Naive B cell (primary cell): Measurements from ENCODE around the gene SPOUT1. TPM values are rescaled to one million over a fixed set of nuclear protein-coding genes. Genes with fewer than 3 reads are reported as not detected.
"Not testable (repeated sequence)": the region's sequence is repeated elsewhere in the genome, so short reads cannot be mapped to it uniquely, and the experiment has no call there.

Source experiments
- ATAC-seq, 2 donors: fragments of 150-1000 bp; cut with Tn5 transposase; 2 replicates each; pipeline ENCODE4 v1.10.0; 2021; ENCODE audit warnings: low read depth in 2 of 2, mild to moderate bottlenecking in 2 of 2, moderate library complexity in 2 of 2
- DNase-seq: peaks from one replicate; pipeline ENCODE4 v3.0.0; 2022
- H3K27ac Mint-ChIP-seq, 6 donors: one replicate each; pipeline ENCODE4 v1.8.0; 2020 to 2022; ENCODE audit warnings: mild to moderate bottlenecking in 6 of 6, mixed read lengths in 6 of 6, moderate library complexity in 5 of 6, inconsistent platforms in 2 of 6
- H3K27me3 Mint-ChIP-seq, 3 donors: one replicate each; pipeline ENCODE4 v1.8.0; 2021 to 2022; ENCODE audit warnings: mixed read lengths in 3 of 3, mild to moderate bottlenecking in 1 of 3
- H3K36me3 Mint-ChIP-seq, 2 donors: one replicate each; pipeline ENCODE4 v1.8.0; 2020 to 2022; ENCODE audit warnings: mixed read lengths in 2 of 2, inconsistent platforms in 1 of 2, mild to moderate bottlenecking in 1 of 2
- H3K4me1 Mint-ChIP-seq, 3 donors: one replicate each; pipeline ENCODE4 v1.8.0; 2020 to 2022; ENCODE audit warnings: mixed read lengths in 3 of 3, inconsistent platforms in 1 of 3, mild to moderate bottlenecking in 1 of 3, moderate library complexity in 1 of 3
- H3K4me3 Mint-ChIP-seq, 8 donors: one replicate each; pipeline ENCODE4 v1.8.0; 2020 to 2022; ENCODE audit warnings: mild to moderate bottlenecking in 8 of 8, mixed read lengths in 8 of 8, moderate library complexity in 8 of 8, inconsistent platforms in 2 of 8
- H3K9me3 Mint-ChIP-seq, 7 donors: one replicate each; pipeline ENCODE4 v1.8.0; 2020 to 2022; ENCODE audit warnings: mixed read lengths in 7 of 7, mild to moderate bottlenecking in 5 of 7, inconsistent platforms in 2 of 7, moderate library complexity in 1 of 7
- polyA plus RNA-seq, 6 donors: library from polyadenylated mRNA; unstranded; fragments of 300-500 nt; fragmentation: Illumina TruSeq; gene quantifications; one replicate each; pipeline ENCODE4 v1.2.3, GENCODE V29; 2021; ENCODE audit warnings: low read depth in 6 of 6

SPOUT1 gene
- polyA plus RNA-seq, 6 donors from 2014 or later, result 38.6 to 60.4 (median 52.5) TPM

- H3K27ac Mint-ChIP-seq, result no peak overlapping the region
- no peaks in the 10 kb centered on the region for H3K27me3 Mint-ChIP-seq
- H3K36me3 Mint-ChIP-seq, result no peaks in the 10 kb centered on the region
- H3K4me3 Mint-ChIP-seq, result no peak overlapping the region
- no peak for ATAC-seq
- no peak for DNase-seq
- H3K4me1 Mint-ChIP-seq, result no peaks in the 10 kb centered on the region
- H3K9me3 Mint-ChIP-seq, result no peaks in the 10 kb centered on the region
These were observed 18.7 kb downstream of the SPOUT1 start for GRCh38 chr9:128810873-128811272.

- no peaks in the 10 kb centered on the region for H3K27me3 Mint-ChIP-seq
- no peaks in the 10 kb centered on the region for H3K9me3 Mint-ChIP-seq
- DNase-seq (no peak), ATAC-seq (no peak)
- no peak overlapping the region for H3K4me3 Mint-ChIP-seq
- peak overlapping the region in 1 of 6 donors; percentile 53 for H3K27ac Mint-ChIP-seq
- no peaks in the 10 kb centered on the region for H3K4me1 Mint-ChIP-seq
- no peaks in the 10 kb centered on the region for H3K36me3 Mint-ChIP-seq
These were observed 19.8 kb downstream of the SPOUT1 start for GRCh38 chr9:128809831-128810230.

GRCh38 chr9:128809036-128809599, 20.5 kb downstream of the SPOUT1 start:
- Mint-ChIP-seq H3K36me3 (no peaks in the 10 kb centered on the region), H3K27me3 (no peaks in the 10 kb centered on the region), H3K4me3 (no peak overlapping the region), H3K27ac (peak overlapping the region in 1 of 6 donors; percentile 14), H3K9me3 (no peaks in the 10 kb centered on the region), H3K4me1 (no peaks in the 10 kb centered on the region)
- ATAC-seq, result no peak
- no peak for DNase-seq

GRCh38 chr9:128808543-128808942, 21.1 kb downstream of the SPOUT1 start:
- H3K27ac Mint-ChIP-seq, result peak overlapping the region in 1 of 6 donors; percentile 6
- no peak for ATAC-seq
- H3K27me3 Mint-ChIP-seq, result no peaks in the 10 kb centered on the region
- H3K36me3 Mint-ChIP-seq, result peaks cover 2 to 3% of the 10 kb centered on the region in 2 donors
- H3K4me1 Mint-ChIP-seq, result no peaks in the 10 kb centered on the region
- DNase-seq, result no peak
- no peak overlapping the region for H3K4me3 Mint-ChIP-seq
- no peaks in the 10 kb centered on the region for H3K9me3 Mint-ChIP-seq

GRCh38 chr9:128807827-128808226, 21.8 kb downstream of the SPOUT1 start:
- no peak for ATAC-seq
- no peak for DNase-seq
- Mint-ChIP-seq H3K9me3 (no peaks in the 10 kb centered on the region), H3K27me3 (no peaks in the 10 kb centered on the region), H3K27ac (peak overlapping the region in 1 of 6 donors; percentile 54), H3K36me3 (peaks cover 7 to 10% of the 10 kb centered on the region in 2 donors), H3K4me3 (no peak overlapping the region), H3K4me1 (no peaks in the 10 kb centered on the region)

GRCh38 chr9:128805661-128806060, 23.9 kb downstream of the SPOUT1 start:
- no peaks in the 10 kb centered on the region for H3K4me1 Mint-ChIP-seq
- no peaks in the 10 kb centered on the region for H3K9me3 Mint-ChIP-seq
- no peak for DNase-seq
- no peak overlapping the region for H3K27ac Mint-ChIP-seq
- H3K27me3 Mint-ChIP-seq, result no peaks in the 10 kb centered on the region
- H3K36me3 Mint-ChIP-seq, result peaks cover 7 to 15% of the 10 kb centered on the region in 2 donors
- H3K4me3 Mint-ChIP-seq, result no peak overlapping the region
- ATAC-seq, result no peak

GRCh38 chr9:128802482-128802881, 27.1 kb downstream of the SPOUT1 start:
- H3K4me1 Mint-ChIP-seq, result peaks cover 0 to 2% (median 0%) of the 10 kb centered on the region in 3 donors
- H3K27me3 Mint-ChIP-seq, result no peaks in the 10 kb centered on the region
- H3K36me3 Mint-ChIP-seq, result peaks cover 7 to 24% of the 10 kb centered on the region in 2 donors
- H3K27ac Mint-ChIP-seq, result peak overlapping the region in 1 of 6 donors; percentile 56
- DNase-seq, result no peak
- no peak for ATAC-seq
- H3K9me3 Mint-ChIP-seq, result no peaks in the 10 kb centered on the region
- no peak overlapping the region for H3K4me3 Mint-ChIP-seq

- no peak for ATAC-seq
- peaks cover 7 to 24% of the 10 kb centered on the region in 2 donors for H3K36me3 Mint-ChIP-seq
- H3K4me1 Mint-ChIP-seq, result peaks cover 0 to 2% (median 0%) of the 10 kb centered on the region in 3 donors
- no peak overlapping the region for H3K4me3 Mint-ChIP-seq
- peak overlapping the region in 2 of 6 donors; percentile 44 to 80 for H3K27ac Mint-ChIP-seq
- no peaks in the 10 kb centered on the region for H3K9me3 Mint-ChIP-seq
- no peaks in the 10 kb centered on the region for H3K27me3 Mint-ChIP-seq
- DNase-seq, result no peak
These were observed 29.5 kb downstream of the SPOUT1 start for GRCh38 chr9:128800061-128800460.

- DNase-seq (no peak), ATAC-seq (no peak)
- Mint-ChIP-seq H3K4me1 (peaks cover 0 to 2% (median 2%) of the 10 kb centered on the region in 3 donors), H3K9me3 (no peaks in the 10 kb centered on the region), H3K27ac (no peak overlapping the region), H3K4me3 (no peak overlapping the region), H3K36me3 (peaks cover 9 to 24% of the 10 kb centered on the region in 2 donors), H3K27me3 (no peaks in the 10 kb centered on the region)
These were observed 30.7 kb downstream of the SPOUT1 start for GRCh38 chr9:128798896-128799295.

- not testable (repeated sequence) for ATAC-seq, H3K4me3 Mint-ChIP-seq, DNase-seq, H3K27ac Mint-ChIP-seq, H3K27me3 Mint-ChIP-seq, H3K9me3 Mint-ChIP-seq
- Mint-ChIP-seq H3K36me3 (peaks cover 6 to 20% of the 10 kb centered on the region in 2 donors), H3K4me1 (peaks cover 5 to 13% (median 12%) of the 10 kb centered on the region in 3 donors)
These were observed 34.6 kb downstream of the SPOUT1 start for GRCh38 chr9:128794961-128795360.

GRCh38 chr9:128792978-128793686, 36.5 kb downstream of the SPOUT1 start:
- no peaks in the 10 kb centered on the region for H3K9me3 Mint-ChIP-seq
- ATAC-seq, result no peak

GRCh38 chr9:128792134-128792533, 37.5 kb downstream of the SPOUT1 start:
- Mint-ChIP-seq H3K27ac (no peak overlapping the region), H3K4me1 (peaks cover 17 to 29% (median 24%) of the 10 kb centered on the region in 3 donors), H3K9me3 (no peaks in the 10 kb centered on the region), H3K4me3 (peak overlapping the region in 1 of 8 donors; percentile 27), H3K36me3 (peaks cover 6 to 12% of the 10 kb centered on the region in 2 donors), H3K27me3 (no peaks in the 10 kb centered on the region)
- no peak for DNase-seq
- no peak for ATAC-seq

More at GRCh38 chr9:128792978-128793686, 36.5 kb downstream of the SPOUT1 start:
- Mint-ChIP-seq H3K27ac (peak overlapping the region; percentile 9 to 80 (median 49)), H3K4me3 (no peak overlapping the region), H3K27me3 (no peaks in the 10 kb centered on the region), H3K4me1 (peaks cover 9 to 23% (median 16%) of the 10 kb centered on the region in 3 donors), H3K36me3 (peaks cover 6 to 16% of the 10 kb centered on the region in 2 donors)
- DNase-seq, result no peak

- Mint-ChIP-seq H3K4me3 (no peak overlapping the region), H3K27ac (no peak overlapping the region), H3K27me3 (no peaks in the 10 kb centered on the region), H3K9me3 (no peaks in the 10 kb centered on the region), H3K36me3 (peaks cover 6 to 12% of the 10 kb centered on the region in 2 donors), H3K4me1 (peaks cover 22 to 33% (median 28%) of the 10 kb centered on the region in 3 donors)
- DNase-seq (no peak), ATAC-seq (no peak)
These were observed 39.1 kb downstream of the SPOUT1 start for GRCh38 chr9:128790536-128790935.

- Mint-ChIP-seq H3K36me3 (peaks cover 0 to 9% of the 10 kb centered on the region in 2 donors), H3K4me3 (peak overlapping the region; percentile 88 to 99 (median 96)), H3K4me1 (peaks cover 17 to 32% (median 28%) of the 10 kb centered on the region in 3 donors), H3K27me3 (no peaks in the 10 kb centered on the region), H3K27ac (peak overlapping the region in 3 of 6 donors; percentile 24 to 95 (median 94)), H3K9me3 (no peaks in the 10 kb centered on the region)
- DNase-seq (no peak), ATAC-seq (no peak)
These were observed 41.1 kb downstream of the SPOUT1 start for GRCh38 chr9:128788445-128788844.
